ENCODE measurements around the gene FEM1A.

FEM1A gene

DNA sequence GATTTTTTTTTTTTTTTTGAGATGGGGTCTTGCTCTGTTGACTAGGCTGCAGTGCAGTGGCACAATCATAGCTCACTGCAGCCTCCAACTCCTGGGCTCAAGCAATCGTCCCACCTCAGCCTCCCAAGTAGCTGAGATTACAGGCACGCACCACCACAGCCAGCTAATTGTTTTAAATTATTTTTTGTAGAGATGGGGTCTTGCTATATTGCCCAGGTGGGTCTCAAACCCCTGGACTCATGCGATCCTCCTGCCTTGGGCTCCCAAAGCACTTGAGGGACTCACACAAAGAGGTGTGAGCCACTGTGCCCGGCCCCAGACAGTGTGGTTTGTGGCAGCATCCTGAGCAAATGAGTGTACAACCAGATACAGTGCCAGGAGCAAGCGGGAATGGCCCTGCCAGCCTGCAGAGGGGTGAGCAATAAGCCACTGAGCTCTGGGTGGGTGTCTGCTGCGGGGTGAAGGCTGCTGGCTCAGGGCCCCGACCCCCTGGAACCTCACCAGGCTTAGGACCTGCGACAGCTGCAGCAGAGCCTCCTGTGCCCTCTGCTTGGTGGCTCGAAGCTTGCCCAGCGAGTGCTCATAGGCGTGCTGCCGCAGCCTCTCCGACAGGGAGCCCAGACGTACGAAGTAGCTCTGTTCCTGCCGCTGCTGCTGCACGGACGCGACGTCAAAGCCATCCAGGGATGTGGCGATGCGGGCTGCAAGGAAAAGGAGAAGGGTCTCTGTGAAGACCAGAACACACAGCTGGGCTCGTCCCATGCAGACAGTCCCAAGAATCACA, 55.8 kb downstream of the FEM1A start:
- TF ChIP-seq, protein P1, sequence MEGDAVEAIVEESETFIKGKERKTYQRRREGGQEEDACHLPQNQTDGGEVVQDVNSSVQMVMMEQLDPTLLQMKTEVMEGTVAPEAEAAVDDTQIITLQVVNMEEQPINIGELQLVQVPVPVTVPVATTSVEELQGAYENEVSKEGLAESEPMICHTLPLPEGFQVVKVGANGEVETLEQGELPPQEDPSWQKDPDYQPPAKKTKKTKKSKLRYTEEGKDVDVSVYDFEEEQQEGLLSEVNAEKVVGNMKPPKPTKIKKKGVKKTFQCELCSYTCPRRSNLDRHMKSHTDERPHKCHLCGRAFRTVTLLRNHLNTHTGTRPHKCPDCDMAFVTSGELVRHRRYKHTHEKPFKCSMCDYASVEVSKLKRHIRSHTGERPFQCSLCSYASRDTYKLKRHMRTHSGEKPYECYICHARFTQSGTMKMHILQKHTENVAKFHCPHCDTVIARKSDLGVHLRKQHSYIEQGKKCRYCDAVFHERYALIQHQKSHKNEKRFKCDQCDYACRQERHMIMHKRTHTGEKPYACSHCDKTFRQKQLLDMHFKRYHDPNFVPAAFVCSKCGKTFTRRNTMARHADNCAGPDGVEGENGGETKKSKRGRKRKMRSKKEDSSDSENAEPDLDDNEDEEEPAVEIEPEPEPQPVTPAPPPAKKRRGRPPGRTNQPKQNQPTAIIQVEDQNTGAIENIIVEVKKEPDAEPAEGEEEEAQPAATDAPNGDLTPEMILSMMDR (conservative IDR thresholded peaks at IDR 0.05; ENCODE audit: low read depth, low read length), result no peak
- DNase-seq (ENCODE audit: low read depth), result no peak
- H3K4me3 ChIP-seq (ENCODE audit: low read length), result no peak overlapping the region

DNA sequence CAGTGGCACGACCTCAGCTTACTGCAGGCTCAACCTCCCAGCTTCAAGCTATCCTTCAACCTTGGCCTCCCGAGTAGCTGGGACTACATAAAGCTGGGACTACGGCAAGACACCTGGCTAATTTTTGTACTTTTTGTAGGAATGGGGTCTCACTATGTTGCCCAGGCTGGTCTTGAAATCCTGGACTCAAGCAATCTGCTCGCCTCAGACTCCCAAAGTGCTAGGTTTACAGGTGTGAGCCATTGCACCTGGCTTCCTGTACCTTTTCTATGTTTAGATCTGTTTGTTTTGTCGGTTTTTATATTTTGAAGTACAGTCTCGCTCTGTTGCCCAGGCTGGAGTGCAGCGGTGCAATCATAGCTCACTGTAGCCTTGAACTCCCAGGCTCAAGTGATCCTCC, 57.5 kb downstream of the FEM1A start:
- TF ChIP-seq, protein P1 (conservative IDR thresholded peaks at IDR 0.05; ENCODE audit: low read depth, low read length), result no peak
- no peak overlapping the region for H3K4me3 ChIP-seq (ENCODE audit: low read length)
- DNase-seq (ENCODE audit: low read depth), result no peak

Data from retinal pigment epithelial cell (primary cell).